Panc1 (cell line): ENCODE results near the gene ASXL1.

Source experiments
- POLR2AphosphoS5 ChIP-seq: IDR thresholded peaks from 2 replicates; pipeline ENCODE4 v1.6.1; 2012; ENCODE audit warnings: mild to moderate bottlenecking, low read depth, low read length, moderate library complexity
- SIN3A ChIP-seq: IDR thresholded peaks from 2 replicates; pipeline ENCODE4 v1.6.1; 2012; ENCODE audit warnings: low read depth, mild to moderate bottlenecking, low read length, moderate library complexity, borderline replicate concordance; ENCODE audit not compliant: insufficient read depth
- TF ChIP-seq, protein P1 (sequence below): fragments of 450-650 bp; IDR thresholded peaks from 2 replicates; pipeline ENCODE4 v1.5.1; 2017; ENCODE audit warnings: mild to moderate bottlenecking
- TF ChIP-seq, protein P2 (sequence below), 2 experiments: IDR thresholded peaks; 2 replicates each; pipeline ENCODE4 v1.6.1; 2011 to 2012; ENCODE audit warnings: low read depth in 2 of 2, control low read depth in 1 of 2, low read length in 1 of 2, mild to moderate bottlenecking in 1 of 2, moderate library complexity in 1 of 2; ENCODE audit not compliant: insufficient read depth in 1 of 2

DNA sequence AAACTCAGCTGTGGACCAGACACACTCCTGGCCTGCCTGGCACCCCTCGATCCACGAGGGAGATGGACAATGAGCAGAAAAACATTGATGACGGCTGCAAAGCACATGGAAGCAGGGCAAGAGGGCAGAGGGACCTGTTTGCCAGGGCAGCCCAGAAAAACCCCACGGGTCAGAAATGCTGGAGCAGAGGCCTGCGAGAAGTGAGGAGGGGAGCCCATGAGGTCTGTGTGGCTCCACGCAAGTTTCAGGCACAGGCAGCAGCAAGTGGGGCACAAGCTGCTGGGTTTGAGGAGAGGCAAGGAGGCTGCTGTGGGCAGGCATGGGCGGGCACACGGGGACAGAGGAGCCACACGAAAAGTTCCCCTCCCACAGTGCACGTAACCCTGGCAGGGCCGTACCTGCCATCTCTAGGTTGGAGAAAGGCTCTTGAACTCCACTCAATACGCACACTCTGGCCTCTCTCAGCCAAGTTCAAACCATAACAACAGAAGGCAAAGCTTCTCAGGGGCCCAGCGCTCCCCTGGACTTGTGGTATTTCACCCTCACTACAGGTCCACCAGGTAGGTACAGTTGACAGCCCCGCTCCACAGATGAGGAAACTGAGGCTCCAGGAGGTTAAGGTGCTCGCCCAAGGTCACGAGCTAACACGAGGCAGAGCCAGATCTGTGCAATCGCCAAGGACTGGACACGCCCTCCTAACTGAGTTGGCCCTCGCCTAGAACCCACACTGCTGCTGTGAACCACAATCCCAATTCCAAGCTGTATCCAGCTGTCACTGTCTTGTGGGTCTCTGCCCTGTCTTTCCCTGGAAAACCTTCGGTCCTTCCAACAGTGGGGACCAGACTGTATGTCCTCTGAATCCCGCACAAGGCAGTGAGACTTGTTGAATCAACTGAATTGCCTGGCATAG lies 118.8 kb downstream of the ASXL1 start:
- TF ChIP-seq, protein P1, sequence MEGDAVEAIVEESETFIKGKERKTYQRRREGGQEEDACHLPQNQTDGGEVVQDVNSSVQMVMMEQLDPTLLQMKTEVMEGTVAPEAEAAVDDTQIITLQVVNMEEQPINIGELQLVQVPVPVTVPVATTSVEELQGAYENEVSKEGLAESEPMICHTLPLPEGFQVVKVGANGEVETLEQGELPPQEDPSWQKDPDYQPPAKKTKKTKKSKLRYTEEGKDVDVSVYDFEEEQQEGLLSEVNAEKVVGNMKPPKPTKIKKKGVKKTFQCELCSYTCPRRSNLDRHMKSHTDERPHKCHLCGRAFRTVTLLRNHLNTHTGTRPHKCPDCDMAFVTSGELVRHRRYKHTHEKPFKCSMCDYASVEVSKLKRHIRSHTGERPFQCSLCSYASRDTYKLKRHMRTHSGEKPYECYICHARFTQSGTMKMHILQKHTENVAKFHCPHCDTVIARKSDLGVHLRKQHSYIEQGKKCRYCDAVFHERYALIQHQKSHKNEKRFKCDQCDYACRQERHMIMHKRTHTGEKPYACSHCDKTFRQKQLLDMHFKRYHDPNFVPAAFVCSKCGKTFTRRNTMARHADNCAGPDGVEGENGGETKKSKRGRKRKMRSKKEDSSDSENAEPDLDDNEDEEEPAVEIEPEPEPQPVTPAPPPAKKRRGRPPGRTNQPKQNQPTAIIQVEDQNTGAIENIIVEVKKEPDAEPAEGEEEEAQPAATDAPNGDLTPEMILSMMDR: no peak
- no peak for TF ChIP-seq POLR2AphosphoS5
- TF ChIP-seq, protein P2, sequence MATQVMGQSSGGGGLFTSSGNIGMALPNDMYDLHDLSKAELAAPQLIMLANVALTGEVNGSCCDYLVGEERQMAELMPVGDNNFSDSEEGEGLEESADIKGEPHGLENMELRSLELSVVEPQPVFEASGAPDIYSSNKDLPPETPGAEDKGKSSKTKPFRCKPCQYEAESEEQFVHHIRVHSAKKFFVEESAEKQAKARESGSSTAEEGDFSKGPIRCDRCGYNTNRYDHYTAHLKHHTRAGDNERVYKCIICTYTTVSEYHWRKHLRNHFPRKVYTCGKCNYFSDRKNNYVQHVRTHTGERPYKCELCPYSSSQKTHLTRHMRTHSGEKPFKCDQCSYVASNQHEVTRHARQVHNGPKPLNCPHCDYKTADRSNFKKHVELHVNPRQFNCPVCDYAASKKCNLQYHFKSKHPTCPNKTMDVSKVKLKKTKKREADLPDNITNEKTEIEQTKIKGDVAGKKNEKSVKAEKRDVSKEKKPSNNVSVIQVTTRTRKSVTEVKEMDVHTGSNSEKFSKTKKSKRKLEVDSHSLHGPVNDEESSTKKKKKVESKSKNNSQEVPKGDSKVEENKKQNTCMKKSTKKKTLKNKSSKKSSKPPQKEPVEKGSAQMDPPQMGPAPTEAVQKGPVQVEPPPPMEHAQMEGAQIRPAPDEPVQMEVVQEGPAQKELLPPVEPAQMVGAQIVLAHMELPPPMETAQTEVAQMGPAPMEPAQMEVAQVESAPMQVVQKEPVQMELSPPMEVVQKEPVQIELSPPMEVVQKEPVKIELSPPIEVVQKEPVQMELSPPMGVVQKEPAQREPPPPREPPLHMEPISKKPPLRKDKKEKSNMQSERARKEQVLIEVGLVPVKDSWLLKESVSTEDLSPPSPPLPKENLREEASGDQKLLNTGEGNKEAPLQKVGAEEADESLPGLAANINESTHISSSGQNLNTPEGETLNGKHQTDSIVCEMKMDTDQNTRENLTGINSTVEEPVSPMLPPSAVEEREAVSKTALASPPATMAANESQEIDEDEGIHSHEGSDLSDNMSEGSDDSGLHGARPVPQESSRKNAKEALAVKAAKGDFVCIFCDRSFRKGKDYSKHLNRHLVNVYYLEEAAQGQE (IDR thresholded peaks at IDR 0.05; ENCODE audit: insufficient read depth in 1 of 2, low read depth in 2 of 2, low read length in 1 of 2): no peak
- no peak for TF ChIP-seq SIN3A
